ENCODE measurements around the gene TULP1.
"Not testable (repeated sequence)": the region's sequence is repeated elsewhere in the genome, so short reads cannot be mapped to it uniquely, and the experiment has no call there.

The TULP1 gene

DNA sequence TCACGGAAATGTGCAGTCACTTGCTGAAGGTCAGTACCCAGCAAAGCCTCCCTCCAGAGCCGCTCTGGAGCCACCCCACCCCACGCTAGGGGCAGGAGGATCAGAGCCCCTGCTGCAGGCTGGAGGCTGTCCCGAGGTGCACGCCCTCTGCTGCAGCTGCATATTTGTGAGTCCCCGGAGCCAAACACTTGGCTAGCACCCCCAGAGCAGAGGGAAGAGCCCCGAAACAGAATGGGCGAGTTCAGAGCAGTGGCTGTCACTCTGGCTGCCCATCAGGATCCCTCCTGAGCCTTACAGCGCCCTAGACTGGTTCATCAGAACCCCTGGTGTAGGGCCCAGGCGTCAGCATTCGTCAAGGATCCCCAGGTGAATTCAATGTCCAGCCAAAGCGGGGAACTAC is 9.5 kb upstream of the TULP1 start:
- TF ChIP-seq, protein P1, sequence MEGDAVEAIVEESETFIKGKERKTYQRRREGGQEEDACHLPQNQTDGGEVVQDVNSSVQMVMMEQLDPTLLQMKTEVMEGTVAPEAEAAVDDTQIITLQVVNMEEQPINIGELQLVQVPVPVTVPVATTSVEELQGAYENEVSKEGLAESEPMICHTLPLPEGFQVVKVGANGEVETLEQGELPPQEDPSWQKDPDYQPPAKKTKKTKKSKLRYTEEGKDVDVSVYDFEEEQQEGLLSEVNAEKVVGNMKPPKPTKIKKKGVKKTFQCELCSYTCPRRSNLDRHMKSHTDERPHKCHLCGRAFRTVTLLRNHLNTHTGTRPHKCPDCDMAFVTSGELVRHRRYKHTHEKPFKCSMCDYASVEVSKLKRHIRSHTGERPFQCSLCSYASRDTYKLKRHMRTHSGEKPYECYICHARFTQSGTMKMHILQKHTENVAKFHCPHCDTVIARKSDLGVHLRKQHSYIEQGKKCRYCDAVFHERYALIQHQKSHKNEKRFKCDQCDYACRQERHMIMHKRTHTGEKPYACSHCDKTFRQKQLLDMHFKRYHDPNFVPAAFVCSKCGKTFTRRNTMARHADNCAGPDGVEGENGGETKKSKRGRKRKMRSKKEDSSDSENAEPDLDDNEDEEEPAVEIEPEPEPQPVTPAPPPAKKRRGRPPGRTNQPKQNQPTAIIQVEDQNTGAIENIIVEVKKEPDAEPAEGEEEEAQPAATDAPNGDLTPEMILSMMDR (IDR thresholded peaks at IDR 0.05; ENCODE audit: low read depth, low read length, missing control alignments), result no peak
- no peak overlapping the region for H3K4me3 ChIP-seq (replicated peaks; ENCODE audit: low read depth, low read length)
- no peak for DNase-seq (ENCODE audit: extremely low read depth, low read depth)

DNA sequence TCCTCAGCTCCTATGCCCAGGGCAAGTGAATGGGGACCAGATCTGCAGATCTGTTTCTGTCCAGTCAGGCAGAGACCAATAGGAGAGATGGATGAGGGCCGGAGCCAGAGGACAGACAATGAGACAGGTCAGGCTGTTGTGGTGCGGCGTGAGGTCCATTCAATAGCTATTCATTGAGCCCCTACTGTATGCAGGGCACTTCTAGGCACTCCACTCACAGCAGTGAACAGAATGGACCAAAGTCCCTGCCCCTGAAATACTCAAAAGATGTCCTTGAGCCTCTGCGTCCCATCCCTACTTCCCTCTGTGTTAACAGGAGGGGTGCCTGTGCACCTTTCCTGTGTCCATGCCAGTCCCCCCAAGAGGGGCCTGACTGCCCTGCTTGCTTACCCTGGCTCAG is 8.5 kb upstream of the TULP1 start:
- TF ChIP-seq, protein P1 (IDR thresholded peaks at IDR 0.05; ENCODE audit: low read depth, low read length, missing control alignments), result no peak
- no peak for DNase-seq (ENCODE audit: extremely low read depth, low read depth)
- H3K4me3 ChIP-seq (replicated peaks; ENCODE audit: low read depth, low read length), result no peak overlapping the region

DNA sequence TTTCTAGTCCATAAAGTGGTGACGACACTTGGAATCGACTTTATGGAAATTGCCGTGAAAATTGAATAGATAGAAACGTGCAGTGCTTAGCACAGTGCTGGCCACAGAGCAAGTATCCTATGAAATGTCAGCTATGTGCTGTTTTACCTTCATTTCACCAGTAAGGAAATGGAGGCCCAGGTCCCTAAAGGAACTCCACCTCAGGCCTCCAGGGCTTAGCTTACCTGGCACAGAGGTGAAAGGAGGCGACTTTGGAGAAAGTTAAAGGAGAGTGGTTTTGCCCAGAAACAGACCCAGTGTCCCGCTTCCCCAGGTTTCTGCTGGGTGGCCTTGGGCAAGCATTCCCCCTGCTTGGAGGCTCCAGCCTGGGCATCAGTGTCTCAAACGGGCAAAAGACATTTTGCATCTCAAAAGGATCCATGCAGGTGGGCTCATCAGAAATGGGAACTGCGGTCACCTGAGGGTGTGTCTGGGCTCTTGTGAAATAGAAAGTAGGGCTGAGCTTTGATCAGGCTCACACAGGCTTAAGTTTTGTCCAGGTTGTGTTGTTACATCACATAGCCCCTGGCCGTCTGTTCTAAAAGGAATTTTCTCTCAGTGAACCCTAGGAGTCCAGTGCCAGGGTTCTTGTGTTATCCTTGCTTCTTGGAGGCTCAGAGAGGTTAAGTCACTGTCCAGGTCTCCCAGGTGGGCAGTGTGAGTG is 6.8 kb upstream of the TULP1 start:
- TF ChIP-seq, protein P1 (IDR thresholded peaks at IDR 0.05; ENCODE audit: low read depth, low read length, missing control alignments), result no peak
- no peak for DNase-seq (ENCODE audit: extremely low read depth, low read depth)
- H3K4me3 ChIP-seq (replicated peaks; ENCODE audit: low read depth, low read length), result no peak overlapping the region

DNA sequence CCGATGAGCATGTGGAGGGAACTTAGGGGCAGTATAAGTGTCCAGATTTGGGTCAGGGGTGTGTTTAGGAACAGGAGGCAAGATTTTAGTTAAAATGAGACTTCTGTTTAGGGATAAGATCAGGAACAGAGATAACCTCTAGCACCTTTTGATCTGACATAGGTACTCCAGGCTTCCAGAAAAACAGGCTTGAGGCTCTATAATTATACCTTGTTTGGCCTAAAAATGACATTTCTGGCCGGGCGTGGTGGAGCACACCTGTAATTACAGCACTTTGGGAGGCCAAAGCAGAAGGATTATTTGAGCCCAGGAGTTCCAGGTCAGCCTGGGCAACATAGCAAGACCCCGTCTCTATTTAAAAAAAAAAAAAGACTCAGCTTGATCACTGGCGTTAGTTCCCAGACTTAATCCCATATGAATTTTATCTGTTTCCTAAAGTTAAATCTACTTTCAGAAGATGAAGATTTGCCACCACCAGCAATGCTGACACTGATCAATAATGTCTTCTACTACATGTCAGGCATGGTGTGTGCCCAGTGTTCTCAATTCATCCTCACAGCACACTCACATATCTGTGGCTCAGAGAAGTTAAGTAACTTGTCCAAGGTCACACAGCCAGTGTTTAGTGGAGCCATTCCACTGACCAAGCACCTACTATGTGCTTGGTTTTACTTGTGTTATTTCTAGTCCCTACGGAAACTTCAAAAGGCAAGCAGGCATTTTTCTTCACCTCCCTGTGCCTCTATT is 6.0 kb upstream of the TULP1 start:
- no peak overlapping the region for H3K4me3 ChIP-seq (replicated peaks; ENCODE audit: low read depth, low read length)
- TF ChIP-seq, protein P1 (IDR thresholded peaks at IDR 0.05; ENCODE audit: low read depth, low read length, missing control alignments), result no peak
- DNase-seq (ENCODE audit: extremely low read depth, low read depth), result no peak

DNA sequence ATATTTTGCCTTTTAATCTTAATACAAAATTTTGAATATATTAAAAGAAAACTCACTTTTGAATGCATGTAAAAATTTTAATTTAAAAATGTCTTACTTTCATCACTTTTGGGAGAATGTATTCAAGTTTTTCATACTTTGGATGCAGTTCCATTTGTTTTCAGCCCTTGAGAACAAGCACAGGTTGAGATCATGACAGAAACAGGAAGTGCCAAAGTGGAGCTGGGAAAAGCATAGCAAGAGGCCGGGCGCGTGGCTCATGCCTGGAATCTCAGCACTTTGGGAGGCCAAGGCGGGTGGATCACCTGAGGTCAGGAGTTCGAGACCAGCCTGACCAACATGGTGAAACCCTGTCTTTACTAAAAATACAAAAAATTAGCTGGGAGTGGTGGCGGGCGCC is 5.3 kb upstream of the TULP1 start:
- H3K4me3 ChIP-seq (replicated peaks; ENCODE audit: low read depth, low read length); DNase-seq (ENCODE audit: extremely low read depth, low read depth): not testable (repeated sequence)

DNA sequence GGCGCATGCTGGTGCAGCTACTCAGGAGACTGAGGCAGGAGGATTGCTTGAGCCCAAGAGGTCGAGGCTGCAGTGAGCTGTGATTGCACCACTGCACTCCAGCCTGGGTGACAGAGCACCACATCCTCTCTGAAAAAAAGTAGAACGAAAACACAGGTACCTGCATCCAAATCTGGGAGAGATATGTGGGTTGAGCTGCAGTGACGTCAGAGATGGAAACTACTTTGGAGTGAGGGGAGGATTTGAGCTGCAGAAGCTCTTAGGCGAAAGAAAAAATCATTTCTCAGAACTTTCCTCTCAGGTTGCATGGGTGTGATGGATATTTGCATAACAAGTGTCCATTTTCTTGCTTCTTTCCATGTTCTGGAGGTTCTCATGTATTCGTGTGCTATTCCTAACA is 4.0 kb upstream of the TULP1 start:
- no peak for DNase-seq (ENCODE audit: extremely low read depth, low read depth)
- TF ChIP-seq, protein P1 (IDR thresholded peaks at IDR 0.05; ENCODE audit: low read depth, low read length, missing control alignments), result no peak
- no peak overlapping the region for H3K4me3 ChIP-seq (replicated peaks; ENCODE audit: low read depth, low read length)

DNA sequence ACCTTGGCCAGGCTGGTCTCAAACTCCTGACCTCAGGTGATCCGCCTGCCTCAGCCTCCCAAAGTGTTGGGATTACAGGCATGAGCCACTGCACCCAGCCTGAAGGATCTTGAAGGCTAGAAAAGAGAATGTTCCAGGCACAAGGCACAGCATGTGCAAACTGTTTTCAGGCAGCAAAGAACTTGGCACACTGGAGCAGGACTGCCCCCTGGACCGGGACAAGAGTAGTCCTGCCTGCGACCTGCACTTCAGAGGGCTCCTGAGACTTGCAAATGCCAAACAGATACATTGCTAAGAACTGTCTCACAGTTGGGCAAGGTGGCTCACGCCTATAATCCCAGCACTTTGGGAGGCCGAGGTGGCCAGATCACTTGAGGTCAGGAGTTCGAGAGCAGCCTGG is 3.2 kb upstream of the TULP1 start:
- not testable (repeated sequence) for H3K4me3 ChIP-seq (replicated peaks; ENCODE audit: low read depth, low read length); DNase-seq (ENCODE audit: extremely low read depth, low read depth)

DNA sequence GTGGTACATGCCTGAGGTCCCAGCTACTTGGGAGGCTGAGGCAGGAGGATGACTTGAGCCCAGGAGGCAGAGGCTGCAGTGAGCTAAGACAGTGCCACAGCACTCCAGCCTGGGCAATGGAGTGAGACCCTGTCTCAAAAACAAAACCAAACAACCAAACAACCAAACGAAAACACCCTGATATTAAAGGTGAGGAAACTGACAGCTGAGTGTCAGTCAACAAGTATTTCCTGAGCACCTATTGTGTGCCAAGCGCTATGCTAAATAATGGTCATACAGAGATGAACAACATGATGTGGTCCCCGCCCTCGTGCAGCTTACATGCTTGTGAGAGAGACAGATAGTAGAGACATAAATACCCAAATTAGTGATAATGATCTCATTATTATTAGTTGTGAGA is 1.9 kb upstream of the TULP1 start:
- TF ChIP-seq, protein P1 (IDR thresholded peaks at IDR 0.05; ENCODE audit: low read depth, low read length, missing control alignments), result no peak
- no peak for DNase-seq (ENCODE audit: extremely low read depth, low read depth)
- H3K4me3 ChIP-seq (replicated peaks; ENCODE audit: low read depth, low read length), result no peak overlapping the region

Data from HFF-Myc (cell line).